ENCODE data around the gene ACTL6B. TPM values are rescaled to one million over a fixed set of nuclear protein-coding genes. Genes with fewer than 3 reads are reported as not detected.

The ACTL6B gene
- total and polyA plus RNA-seq, 2 of the 13 experiments (the other 11 are each of a cell fraction or from before 2014, with no cell fraction given) = not detected

DNA sequence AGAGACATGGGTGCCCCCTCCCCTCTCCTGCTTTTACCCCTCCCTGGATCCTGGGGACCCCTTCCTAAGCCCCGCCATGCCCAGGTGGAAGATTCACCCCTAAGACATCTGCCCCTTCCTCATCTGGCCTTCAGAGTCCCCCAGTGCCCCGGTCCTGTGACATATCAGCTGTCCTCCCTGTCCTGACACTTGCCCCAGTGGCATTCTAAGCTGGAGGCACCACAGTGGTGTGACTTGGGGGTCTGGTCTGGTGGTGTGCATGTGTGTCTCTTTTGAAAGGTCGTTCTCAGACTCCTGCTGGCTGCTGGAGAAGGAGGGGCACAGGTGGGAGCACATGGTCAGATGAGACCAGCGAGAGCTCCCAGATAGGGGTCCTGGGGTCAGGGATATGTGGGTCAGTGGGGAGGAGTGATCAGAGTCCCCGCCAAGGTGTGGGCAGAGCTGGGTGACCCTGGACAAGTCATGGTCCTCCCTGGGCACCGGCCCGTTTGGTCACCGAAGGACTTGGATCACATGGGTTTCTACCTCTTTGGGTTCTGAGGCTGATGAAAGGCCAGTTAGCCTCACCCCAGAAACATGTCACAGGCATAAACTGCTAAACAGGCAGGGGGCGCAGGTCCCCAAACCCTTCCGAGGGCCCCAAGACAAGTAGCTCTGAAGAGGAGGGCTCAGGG, 14.3 kb downstream of the ACTL6B start (continued):
- TF ChIP-seq TBX3 (IDR thresholded peaks at IDR 0.05; ENCODE audit: borderline replicate concordance) (no peak), KDM5A (IDR thresholded peaks at IDR 0.05; ENCODE audit: borderline replicate concordance, low read length) (no peak), HNRNPLL (IDR thresholded peaks at IDR 0.05; ENCODE audit: low read depth, low read length, poor library complexity, severe bottlenecking) (no peak), ZNF816 (CRISPR knock-in tag; IDR thresholded peaks at IDR 0.05; ENCODE audit: borderline replicate concordance) (no peak), CCDC6 (CRISPR knock-in tag; IDR thresholded peaks at IDR 0.05) (no peak), ZNF563 (CRISPR knock-in tag; IDR thresholded peaks at IDR 0.05) (peak; percentile 24; the same call in 1 of the 2 replicates), NFE2L1 (CRISPR knock-in tag; IDR thresholded peaks at IDR 0.05; ENCODE audit: borderline replicate concordance) (no peak), MXD4 (CRISPR knock-in tag; IDR thresholded peaks at IDR 0.05) (no peak), ZNF432 (CRISPR knock-in tag; IDR thresholded peaks at IDR 0.05; ENCODE audit: borderline replicate concordance) (no peak), GATAD1 (CRISPR knock-in tag; IDR thresholded peaks at IDR 0.05) (no peak; the same call in 1 of the 2 replicates), ZBTB38 (CRISPR knock-in tag; IDR thresholded peaks at IDR 0.05) (no peak), KLF13 (CRISPR knock-in tag; IDR thresholded peaks at IDR 0.05) (no peak), GTF3A (CRISPR knock-in tag; conservative IDR thresholded peaks at IDR 0.05) (no peak), ZZZ3 (CRISPR knock-in tag; IDR thresholded peaks at IDR 0.05; ENCODE audit: borderline replicate concordance) (no peak), CHD2 (IDR thresholded peaks at IDR 0.05; ENCODE audit: low read depth, low read length) (no peak), GABPB1 (CRISPR knock-in tag; IDR thresholded peaks at IDR 0.05) (0 out of 2 replicates have a peak, but pooled peaks have one; percentile 2)
- TF ChIP-seq, protein P1, sequence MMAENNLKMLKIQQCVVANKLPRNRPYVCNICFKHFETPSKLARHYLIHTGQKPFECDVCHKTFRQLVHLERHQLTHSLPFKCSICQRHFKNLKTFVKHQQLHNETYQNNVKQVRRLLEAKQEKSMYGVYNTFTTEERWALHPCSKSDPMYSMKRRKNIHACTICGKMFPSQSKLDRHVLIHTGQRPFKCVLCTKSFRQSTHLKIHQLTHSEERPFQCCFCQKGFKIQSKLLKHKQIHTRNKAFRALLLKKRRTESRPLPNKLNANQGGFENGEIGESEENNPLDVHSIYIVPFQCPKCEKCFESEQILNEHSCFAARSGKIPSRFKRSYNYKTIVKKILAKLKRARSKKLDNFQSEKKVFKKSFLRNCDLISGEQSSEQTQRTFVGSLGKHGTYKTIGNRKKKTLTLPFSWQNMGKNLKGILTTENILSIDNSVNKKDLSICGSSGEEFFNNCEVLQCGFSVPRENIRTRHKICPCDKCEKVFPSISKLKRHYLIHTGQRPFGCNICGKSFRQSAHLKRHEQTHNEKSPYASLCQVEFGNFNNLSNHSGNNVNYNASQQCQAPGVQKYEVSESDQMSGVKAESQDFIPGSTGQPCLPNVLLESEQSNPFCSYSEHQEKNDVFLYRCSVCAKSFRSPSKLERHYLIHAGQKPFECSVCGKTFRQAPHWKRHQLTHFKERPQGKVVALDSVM (CRISPR knock-in tag; IDR thresholded peaks at IDR 0.05) = peak; percentile 0; the same call in 1 of the 2 replicates
- TF ChIP-seq, protein P2, sequence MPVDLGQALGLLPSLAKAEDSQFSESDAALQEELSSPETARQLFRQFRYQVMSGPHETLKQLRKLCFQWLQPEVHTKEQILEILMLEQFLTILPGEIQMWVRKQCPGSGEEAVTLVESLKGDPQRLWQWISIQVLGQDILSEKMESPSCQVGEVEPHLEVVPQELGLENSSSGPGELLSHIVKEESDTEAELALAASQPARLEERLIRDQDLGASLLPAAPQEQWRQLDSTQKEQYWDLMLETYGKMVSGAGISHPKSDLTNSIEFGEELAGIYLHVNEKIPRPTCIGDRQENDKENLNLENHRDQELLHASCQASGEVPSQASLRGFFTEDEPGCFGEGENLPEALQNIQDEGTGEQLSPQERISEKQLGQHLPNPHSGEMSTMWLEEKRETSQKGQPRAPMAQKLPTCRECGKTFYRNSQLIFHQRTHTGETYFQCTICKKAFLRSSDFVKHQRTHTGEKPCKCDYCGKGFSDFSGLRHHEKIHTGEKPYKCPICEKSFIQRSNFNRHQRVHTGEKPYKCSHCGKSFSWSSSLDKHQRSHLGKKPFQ (CRISPR knock-in tag; IDR thresholded peaks at IDR 0.05; ENCODE audit: insufficient replicate concordance) = no peak
- TF ChIP-seq, protein P3, sequence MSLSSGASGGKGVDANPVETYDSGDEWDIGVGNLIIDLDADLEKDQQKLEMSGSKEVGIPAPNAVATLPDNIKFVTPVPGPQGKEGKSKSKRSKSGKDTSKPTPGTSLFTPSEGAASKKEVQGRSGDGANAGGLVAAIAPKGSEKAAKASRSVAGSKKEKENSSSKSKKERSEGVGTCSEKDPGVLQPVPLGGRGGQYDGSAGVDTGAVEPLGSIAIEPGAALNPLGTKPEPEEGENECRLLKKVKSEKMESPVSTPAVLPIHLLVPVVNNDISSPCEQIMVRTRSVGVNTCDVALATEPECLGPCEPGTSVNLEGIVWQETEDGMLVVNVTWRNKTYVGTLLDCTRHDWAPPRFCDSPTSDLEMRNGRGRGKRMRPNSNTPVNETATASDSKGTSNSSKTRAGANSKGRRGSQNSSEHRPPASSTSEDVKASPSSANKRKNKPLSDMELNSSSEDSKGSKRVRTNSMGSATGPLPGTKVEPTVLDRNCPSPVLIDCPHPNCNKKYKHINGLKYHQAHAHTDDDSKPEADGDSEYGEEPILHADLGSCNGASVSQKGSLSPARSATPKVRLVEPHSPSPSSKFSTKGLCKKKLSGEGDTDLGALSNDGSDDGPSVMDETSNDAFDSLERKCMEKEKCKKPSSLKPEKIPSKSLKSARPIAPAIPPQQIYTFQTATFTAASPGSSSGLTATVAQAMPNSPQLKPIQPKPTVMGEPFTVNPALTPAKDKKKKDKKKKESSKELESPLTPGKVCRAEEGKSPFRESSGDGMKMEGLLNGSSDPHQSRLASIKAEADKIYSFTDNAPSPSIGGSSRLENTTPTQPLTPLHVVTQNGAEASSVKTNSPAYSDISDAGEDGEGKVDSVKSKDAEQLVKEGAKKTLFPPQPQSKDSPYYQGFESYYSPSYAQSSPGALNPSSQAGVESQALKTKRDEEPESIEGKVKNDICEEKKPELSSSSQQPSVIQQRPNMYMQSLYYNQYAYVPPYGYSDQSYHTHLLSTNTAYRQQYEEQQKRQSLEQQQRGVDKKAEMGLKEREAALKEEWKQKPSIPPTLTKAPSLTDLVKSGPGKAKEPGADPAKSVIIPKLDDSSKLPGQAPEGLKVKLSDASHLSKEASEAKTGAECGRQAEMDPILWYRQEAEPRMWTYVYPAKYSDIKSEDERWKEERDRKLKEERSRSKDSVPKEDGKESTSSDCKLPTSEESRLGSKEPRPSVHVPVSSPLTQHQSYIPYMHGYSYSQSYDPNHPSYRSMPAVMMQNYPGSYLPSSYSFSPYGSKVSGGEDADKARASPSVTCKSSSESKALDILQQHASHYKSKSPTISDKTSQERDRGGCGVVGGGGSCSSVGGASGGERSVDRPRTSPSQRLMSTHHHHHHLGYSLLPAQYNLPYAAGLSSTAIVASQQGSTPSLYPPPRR (CRISPR knock-in tag; IDR thresholded peaks at IDR 0.05; ENCODE audit: borderline replicate concordance) = no peak
- TF ChIP-seq, protein P4, sequence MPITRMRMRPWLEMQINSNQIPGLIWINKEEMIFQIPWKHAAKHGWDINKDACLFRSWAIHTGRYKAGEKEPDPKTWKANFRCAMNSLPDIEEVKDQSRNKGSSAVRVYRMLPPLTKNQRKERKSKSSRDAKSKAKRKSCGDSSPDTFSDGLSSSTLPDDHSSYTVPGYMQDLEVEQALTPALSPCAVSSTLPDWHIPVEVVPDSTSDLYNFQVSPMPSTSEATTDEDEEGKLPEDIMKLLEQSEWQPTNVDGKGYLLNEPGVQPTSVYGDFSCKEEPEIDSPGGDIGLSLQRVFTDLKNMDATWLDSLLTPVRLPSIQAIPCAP (CRISPR knock-in tag; IDR thresholded peaks at IDR 0.05; ENCODE audit: low read depth) = no peak
